T follicular helper cell (primary cell): ENCODE data around the gene ARL5C.

Experiments
- DNase-seq: peaks from one replicate; pipeline ENCODE4 v3.0.0-alpha.2; 2020; ENCODE audit warnings: low read depth
- total RNA-seq, 2 experiments: gene quantifications; one replicate each; lab custom pipeline; 2026; lab: John Stamatoyannopoulos, UW

Gene ARL5C
- 0 reads per million in 2 experiments for total RNA-seq

- no peak for DNase-seq
Measured at GRCh38 chr17:39165841-39166349, at the start of gene ARL5C. ARL5C (minus strand) TSS chr17:39166161; CDS start chr17:39165760, 401 bp downstream.

- no peak for DNase-seq
Measured at GRCh38 chr17:39213852-39214251, 47.9 kb upstream of the ARL5C start.

DNA sequence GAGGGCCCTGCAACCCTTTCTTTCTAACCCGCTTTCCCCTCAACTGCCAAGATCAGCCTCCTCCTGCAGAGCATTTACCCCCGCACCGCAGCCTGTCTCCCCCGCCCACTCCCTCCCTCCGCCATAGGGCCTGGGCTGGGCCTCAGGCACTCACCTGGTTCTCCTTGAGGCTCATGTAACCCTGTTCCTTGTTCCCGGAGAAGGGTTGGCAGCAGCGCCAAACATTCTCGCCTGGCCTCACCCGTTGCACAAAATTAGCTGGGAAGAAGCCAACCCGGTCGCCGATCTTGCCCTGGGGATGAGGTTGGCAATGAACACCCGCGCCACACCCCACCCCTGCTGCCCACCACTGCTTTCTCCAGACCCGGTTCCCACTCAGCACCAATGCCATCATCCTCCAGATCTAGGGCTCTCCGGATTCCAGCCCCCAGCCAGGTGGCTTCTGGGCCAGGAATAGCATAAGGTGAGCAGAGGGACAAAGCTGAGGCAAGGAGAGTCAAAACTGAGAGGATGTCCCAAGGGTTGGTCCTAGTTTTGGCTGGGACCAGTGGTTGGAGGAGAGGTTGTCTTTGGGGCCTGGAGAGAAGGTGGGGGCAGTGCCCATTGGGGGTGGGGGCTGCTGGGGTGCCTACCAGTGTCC lies 47.0 kb upstream of the ARL5C start:
- DNase-seq: no peak

DNA sequence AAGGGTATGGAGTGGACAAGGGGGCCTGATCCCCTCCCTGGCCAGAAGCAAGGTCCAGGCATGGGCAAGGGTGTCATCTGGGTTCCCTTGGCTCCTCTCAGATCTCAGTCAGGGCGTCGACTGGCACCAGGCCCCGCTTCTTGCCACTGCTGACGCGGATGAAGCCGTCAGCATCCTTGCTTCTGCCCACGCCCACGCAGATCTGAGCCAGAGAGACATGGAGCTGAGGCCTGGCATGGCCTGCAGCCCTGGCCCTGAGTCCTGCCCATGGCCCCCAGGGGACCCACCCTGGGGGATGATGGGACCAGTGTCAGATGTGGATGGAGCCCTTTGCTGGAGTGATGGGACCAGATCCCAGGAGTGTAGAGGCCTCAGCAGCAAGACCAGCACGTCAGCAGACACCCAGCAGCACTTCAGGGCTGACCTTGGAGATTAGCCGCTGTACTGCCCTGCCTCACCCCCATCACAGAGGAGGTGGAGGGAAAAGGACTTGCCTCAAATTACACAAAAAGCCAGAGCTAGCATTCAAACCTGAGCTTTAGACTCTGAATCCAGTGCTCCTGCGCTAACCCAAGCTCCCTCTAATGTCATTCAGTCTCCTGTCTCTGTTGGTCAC lies 46.3 kb upstream of the ARL5C start:
- DNase-seq: no peak

DNA sequence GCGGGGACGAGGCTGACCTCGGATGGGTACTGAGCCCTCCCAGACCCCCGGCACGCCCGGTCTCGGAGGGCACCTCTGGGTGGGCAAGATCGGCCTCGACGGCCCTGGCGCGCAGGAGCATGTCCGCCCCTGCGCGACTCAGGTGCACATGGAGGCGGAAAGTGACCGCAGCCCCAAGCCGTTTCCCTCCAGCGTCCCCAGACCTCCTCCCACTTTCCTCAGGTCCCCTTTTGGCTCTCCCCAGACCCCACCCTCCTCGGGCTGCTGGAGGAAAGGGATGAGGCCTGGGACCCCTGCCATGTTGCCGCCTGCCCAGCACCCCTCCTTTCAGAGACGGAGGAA lies 44.1 kb upstream of the ARL5C start:
- DNase-seq: no peak

DNA sequence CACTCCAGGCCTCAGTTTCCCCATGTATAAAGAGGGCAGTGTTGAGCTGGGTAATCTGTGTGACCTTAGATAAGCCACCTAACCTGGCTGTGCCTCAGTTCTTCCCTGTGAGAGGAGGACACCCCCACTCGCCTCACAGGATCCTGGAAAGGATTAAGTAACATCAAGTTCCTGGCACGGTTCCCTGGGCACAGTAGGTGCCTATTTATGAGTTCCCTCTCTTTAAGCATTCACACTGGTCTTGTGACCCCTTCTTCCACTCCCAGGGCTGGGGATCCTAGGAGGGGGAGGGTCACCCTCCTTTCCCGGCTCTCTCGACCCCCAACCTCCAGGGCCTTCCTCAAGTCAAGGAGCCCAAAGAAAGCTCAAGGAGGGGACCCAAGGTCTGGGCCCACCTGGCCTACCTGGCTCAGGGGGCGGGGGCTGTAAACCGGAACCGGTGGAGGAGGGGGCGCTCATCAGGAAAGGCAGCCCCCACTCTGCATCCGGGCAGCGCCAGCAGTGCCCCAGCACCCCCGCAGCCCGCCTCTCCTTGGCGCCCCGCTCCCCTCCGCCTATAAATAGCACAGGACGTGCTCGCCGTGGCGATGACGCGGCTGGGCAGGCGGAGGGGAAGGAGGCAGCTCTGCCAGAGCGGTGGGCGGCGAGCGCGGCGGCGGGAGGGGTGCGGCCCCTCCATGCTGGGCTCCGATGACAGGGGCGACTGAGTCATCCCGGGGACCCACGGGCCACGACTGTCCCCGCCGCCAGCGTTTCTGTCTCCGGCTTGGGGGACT lies 43.5 kb upstream of the ARL5C start:
- peak; percentile 56 for DNase-seq

DNA sequence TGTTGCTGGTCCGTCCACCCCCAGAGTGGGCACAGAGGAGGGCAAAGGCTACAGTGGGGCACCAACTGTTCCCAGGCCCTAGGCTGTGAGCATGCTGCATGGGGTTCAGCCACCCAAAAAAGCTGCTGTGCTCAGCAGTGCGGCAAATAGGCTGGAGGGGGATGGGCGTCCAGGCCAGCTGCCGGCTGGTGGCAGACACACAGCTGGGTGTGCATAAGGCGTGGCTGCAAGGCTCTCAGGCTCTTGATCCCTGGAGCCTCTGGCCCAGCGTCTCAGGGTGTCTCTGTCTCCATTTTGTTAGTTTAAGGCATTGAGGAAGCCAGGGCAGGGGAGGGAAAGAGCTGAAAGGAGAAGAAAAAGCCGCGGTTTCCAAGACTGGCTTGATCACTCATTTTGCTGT lies 42.9 kb upstream of the ARL5C start:
- peak; percentile 19 for DNase-seq

- DNase-seq: no peak
Measured at GRCh38 chr17:39208136-39208535, 42.2 kb upstream of the ARL5C start.

DNA sequence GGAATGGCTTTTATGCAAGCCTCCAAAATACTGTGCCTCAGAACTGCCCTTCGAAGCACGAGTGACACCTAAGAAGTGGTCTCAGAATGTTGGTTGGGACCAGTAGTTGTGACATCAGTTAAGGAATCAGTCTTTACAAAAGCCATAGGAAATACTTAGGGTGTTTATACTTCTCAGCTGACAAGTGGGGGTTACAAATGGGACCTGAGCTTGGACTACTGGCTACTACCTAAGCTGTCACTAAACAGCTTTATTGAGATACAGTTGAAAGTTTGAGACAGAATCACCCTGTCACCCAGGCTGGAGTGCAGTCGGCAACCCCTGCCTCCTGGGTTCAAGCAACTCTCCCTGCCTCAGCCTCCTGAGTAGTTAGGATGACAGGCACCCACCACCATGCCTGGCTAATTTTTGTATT lies 39.2 kb upstream of the ARL5C start:
- no peak for DNase-seq

DNA sequence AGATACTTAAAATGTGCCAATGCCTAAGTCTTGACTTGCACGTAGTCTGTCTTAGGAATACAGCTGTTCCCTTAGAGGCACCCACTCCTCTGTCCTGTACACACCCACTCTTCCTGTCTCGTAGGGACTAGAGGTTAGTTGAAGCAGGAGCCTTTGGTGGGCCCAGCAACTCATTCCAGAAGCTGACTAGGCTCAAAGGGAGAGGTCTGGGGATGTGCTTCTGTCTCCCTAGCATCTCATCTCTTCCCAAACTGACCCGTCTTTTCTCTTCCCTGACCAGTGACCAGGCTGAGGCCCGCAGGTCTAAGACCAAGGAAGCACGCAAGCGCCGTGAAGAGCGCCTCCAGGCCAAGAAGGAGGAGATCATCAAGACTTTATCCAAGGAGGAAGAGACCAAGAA lies 38.3 kb upstream of the ARL5C start:
- DNase-seq: no peak

DNA sequence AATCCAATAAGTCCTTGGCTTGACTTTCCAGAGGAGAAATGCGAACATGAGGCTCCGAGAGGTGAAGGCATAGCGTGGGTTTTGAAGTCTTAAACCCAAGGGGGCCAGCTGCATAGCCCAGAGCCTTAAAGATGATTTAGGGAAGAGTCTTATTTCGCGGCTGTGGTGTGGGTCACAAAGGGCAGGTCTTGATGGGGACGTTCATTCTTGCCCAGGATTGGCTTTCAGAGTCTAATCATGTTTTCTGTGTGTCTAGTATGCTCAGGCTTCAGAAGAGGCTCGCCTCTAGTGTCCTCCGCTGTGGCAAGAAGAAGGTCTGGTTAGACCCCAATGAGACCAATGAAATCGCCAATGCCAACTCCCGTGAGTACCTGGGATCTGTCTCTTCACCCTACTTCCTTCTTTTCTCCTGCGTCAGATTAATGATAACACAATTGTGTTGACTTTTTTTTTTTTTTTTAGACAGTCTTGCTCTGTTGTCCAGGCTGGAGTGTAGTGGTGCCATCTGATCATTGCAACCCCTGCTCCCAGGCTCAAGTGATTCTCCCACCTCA lies 35.1 kb upstream of the ARL5C start:
- DNase-seq: no peak

- DNase-seq: peak; percentile 68
Measured at GRCh38 chr17:39200070-39200879, 34.3 kb upstream of the ARL5C start, which contains the start of gene RPL19. RPL19 (plus strand) TSS chr17:39200283; CDS start chr17:39200345, 62 bp downstream.

DNA sequence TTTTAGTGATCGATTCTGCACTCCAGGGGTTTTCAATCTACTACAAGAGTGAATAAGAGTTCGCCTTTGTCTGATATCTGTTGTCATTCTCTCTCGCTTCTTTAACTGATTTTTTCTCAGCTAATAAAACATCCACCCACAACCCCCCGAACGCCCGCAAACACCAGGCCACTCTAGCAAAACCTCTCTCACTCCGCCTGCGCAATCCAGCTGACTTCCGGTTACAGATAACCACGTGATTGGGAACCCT lies 33.8 kb upstream of the ARL5C start:
- DNase-seq: peak; percentile 79

DNA sequence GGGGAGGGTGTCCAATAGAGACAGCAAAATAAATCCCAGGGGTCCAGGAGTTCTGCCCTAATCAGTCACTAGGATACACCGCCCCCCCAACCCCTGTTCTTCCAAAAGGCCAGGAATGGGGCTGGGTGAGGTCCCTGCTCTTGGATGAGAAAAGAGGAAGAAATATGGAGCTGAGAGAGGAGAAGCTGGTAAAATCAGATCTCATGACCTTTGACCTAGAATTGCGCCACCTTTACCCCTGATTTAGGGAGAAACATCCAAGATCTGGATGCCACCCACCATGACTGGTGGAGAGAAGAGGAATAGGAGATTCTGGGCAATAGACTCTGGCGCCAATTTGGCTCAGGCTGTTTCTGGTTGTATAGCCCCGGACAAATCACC lies 32.2 kb upstream of the ARL5C start:
- DNase-seq: no peak

- peak; percentile 65 for DNase-seq
Measured at GRCh38 chr17:39197380-39198185, 31.6 kb upstream of the ARL5C start, which contains the start of gene CACNB1. CACNB1 (minus strand) TSS chr17:39197669; CDS start chr17:39197495, 174 bp downstream.

DNA sequence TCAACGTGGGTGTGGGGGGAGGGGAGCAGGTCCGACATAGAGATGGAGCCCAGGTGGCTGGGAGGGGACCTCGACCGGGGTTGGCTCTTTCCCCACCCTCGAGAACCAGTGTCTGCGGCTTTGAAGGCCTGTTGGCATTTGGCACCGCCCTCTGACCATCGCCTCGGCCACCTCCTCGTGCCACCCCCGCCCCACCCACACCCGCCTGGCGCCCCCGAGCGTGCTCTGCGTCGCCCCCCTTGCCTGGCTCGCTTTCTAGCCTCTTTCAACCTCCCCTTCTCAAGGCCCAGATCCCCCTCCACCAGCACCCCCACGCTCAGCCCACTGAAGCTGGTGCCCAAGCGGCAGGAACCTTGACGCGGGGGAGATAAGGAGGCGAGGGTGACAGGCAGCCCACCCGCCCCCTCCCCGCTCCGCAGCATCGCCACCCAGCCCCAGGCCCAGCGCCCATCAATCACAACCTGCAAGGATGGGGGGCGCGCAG lies 30.9 kb upstream of the ARL5C start:
- no peak for DNase-seq

- no peak for DNase-seq
Measured at GRCh38 chr17:39196241-39196807, 30.4 kb upstream of the ARL5C start.

DNA sequence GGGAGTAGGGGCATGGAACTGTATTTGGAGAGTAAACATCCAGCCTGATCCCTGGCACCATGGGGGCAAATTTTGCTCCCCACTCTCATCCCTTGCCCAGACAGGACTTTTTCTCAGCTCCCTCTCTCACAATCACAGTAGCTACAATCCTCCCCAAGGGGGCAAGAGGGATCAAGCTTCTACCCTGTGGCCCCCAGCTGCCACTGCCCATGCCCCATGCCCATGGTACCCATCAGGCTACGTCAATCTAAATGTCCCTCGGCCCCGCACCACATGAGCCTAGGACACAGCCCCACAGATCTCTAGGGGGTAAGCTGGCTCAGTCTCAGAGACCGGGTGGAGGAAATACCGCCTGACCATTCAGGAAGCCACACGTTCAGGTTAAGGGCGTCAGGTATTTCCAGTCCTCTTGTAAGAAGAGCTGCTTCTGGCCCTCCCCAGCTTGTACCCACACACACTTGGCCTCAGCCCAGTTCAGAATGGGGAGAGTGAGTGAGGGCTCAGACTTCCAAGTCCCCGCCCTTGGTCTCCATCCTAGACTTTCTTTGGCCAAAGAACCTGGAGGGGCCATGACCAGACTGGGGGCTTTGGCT lies 29.7 kb upstream of the ARL5C start:
- DNase-seq: no peak

DNA sequence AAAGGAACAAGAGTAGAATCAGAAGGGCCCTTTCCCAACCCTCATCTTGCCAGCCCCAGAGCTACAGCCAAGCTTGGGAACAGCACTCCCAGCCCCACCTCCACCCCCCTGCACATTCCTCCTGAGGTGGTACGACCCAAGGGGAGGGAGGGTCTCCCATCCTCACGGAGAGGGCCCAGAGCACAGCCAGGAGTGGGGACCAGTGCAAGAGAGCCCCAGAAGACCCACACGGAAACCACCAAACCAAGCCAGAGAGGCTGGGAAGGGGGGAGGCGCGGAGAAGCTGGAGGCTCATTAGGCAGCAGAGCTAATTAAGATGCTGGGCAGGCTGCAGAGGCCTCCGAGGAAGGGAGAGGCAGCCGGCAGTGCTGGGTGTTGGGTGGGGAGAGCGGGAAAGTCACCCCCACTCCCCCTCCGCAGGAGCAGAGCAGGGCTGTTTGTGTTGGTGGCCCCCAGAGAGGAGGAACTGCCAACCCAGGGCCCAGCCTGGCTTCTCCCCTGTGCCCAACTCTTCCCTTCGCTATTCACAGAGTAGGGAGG lies 29.1 kb upstream of the ARL5C start:
- no peak for DNase-seq
